Measurements from ENCODE around the gene KCP.

GRCh38 chr7:128917122-128917521 is 6.6 kb upstream of the KCP start:
- TF ChIP-seq CTCF (IDR thresholded peaks at IDR 0.05) (no peak), POLR2A (IDR thresholded peaks at IDR 0.05) (no peak)

All from uterus (tissue), 2 donors.